ENCODE results near the gene WDR31.
"Not testable (repeated sequence)": the region's sequence is repeated elsewhere in the genome, so short reads cannot be mapped to it uniquely, and the experiment has no call there.

The WDR31 gene

GRCh38 chr9:113298924-113299770, 40.9 kb downstream of the WDR31 start:
- no peak for TF ChIP-seq ZFX (IDR thresholded peaks at IDR 0.05; ENCODE audit: borderline replicate concordance)
- no peak for TF ChIP-seq CTCF (IDR thresholded peaks at IDR 0.05)
- no peak overlapping the region for H3K27ac ChIP-seq

GRCh38 chr9:113298311-113298710, 41.8 kb downstream of the WDR31 start:
- TF ChIP-seq CTCF (IDR thresholded peaks at IDR 0.05), result no peak
- no peak for TF ChIP-seq ZFX (IDR thresholded peaks at IDR 0.05; ENCODE audit: borderline replicate concordance)
- H3K27ac ChIP-seq, result no peak overlapping the region

GRCh38 chr9:113296796-113297558, 43.1 kb downstream of the WDR31 start:
- no peak overlapping the region for H3K27ac ChIP-seq
- TF ChIP-seq ZFX (IDR thresholded peaks at IDR 0.05; ENCODE audit: borderline replicate concordance) (no peak), CTCF (IDR thresholded peaks at IDR 0.05) (no peak)

- H3K27ac ChIP-seq, result not testable (repeated sequence)
Measured at GRCh38 chr9:113296247-113296646, 43.8 kb downstream of the WDR31 start.

GRCh38 chr9:113293285-113293878, 46.7 kb downstream of the WDR31 start:
- TF ChIP-seq CTCF (IDR thresholded peaks at IDR 0.05), result no peak
- TF ChIP-seq ZFX (IDR thresholded peaks at IDR 0.05; ENCODE audit: borderline replicate concordance), result no peak
- no peak overlapping the region for H3K27ac ChIP-seq

GRCh38 chr9:113290052-113290607, 49.9 kb downstream of the WDR31 start:
- TF ChIP-seq CTCF (IDR thresholded peaks at IDR 0.05) (no peak), ZFX (IDR thresholded peaks at IDR 0.05; ENCODE audit: borderline replicate concordance) (no peak)

GRCh38 chr9:113289091-113289490, 51.0 kb downstream of the WDR31 start:
- TF ChIP-seq CTCF (IDR thresholded peaks at IDR 0.05), result no peak
- TF ChIP-seq ZFX (IDR thresholded peaks at IDR 0.05; ENCODE audit: borderline replicate concordance), result no peak
- H3K27ac ChIP-seq, result no peak overlapping the region

More at GRCh38 chr9:113290052-113290607, 49.9 kb downstream of the WDR31 start:
- H3K27ac ChIP-seq, result no peak overlapping the region

Measured in 22Rv1 (cell line).